H1 (cell line): ENCODE data around the gene LRRC18.

ENCODE experiments used
- CREB1 ChIP-seq: IDR thresholded peaks from 2 replicates; pipeline ENCODE4 v1.6.1; 2012; ENCODE audit warnings: inconsistent platforms
- CTCF ChIP-seq, 3 experiments: IDR thresholded peaks; 1 replicate in 2 of 3; 2 replicates in 1 of 3; pipeline versions ENCODE4 v1.5.1 to v1.6.1; 2011; ENCODE audit warnings: low read length in 3 of 3, mild to moderate bottlenecking in 3 of 3, inconsistent platforms in 2 of 3, low read depth in 1 of 3, moderate library complexity in 1 of 3; ENCODE audit not compliant: insufficient read depth in 1 of 3; ENCODE audit errors: control extremely low read depth in 1 of 3
- HDAC6 ChIP-seq: IDR thresholded peaks from one replicate; pipeline ENCODE4 v1.7.1; 2012; ENCODE audit warnings: low read depth, mild to moderate bottlenecking, inconsistent platforms, low read length, moderate library complexity
- KDM5A ChIP-seq: fragments of 200-600 bp; IDR thresholded peaks from 2 replicates; pipeline ENCODE4 v1.7.1; 2012; ENCODE audit warnings: mild to moderate bottlenecking, low read length, inconsistent platforms, mixed read lengths
- MAFK ChIP-seq: IDR thresholded peaks from 2 replicates; pipeline ENCODE4 v1.6.1; 2012; ENCODE audit warnings: low read depth, mild to moderate bottlenecking, improper control_type of control experiment, low read length
- NRF1 ChIP-seq: IDR thresholded peaks from 2 replicates; pipeline ENCODE4 v1.6.1; 2011; ENCODE audit warnings: mild to moderate bottlenecking, low read depth, low read length, improper control_type of control experiment
- POLR2A ChIP-seq, 2 experiments: IDR thresholded peaks; 1 replicate in 1 of 2; 2 replicates in 1 of 2; pipeline ENCODE4 v1.6.1; 2011; ENCODE audit warnings: low read depth in 2 of 2, low read length in 2 of 2, mild to moderate bottlenecking in 2 of 2; ENCODE audit errors: control extremely low read depth in 1 of 2
- POLR2AphosphoS5 ChIP-seq: IDR thresholded peaks from 2 replicates; pipeline ENCODE4 v1.6.1; 2011; ENCODE audit warnings: low read depth, low read length
- TCF12 ChIP-seq: IDR thresholded peaks from 2 replicates; pipeline ENCODE4 v1.6.1; 2011; ENCODE audit warnings: low read depth, mild to moderate bottlenecking, low read length
- YY1 ChIP-seq: IDR thresholded peaks from 2 replicates; pipeline ENCODE4 v1.6.1; 2011; ENCODE audit warnings: low read depth, mild to moderate bottlenecking, low read length

DNA sequence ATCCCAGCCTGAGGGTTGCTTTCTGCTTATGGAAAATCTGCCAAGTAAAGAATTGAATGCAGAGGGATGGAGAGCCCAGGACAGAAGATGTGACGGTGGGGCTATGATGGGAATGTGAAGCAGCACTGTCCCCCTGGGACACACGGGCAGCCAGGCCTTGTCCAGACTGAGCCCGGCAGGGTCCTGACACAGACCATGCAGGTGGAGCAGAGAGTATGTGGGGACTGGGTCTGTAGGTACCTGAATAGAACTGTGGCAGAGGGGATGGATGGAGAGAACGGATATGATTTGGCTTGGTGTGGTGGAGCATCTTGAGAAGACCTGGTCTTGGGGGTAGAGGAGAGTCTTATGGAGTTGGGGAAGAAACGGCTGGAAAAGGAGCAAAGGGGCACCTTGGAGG lies 732 bp upstream of the LRRC18 start:
- TF ChIP-seq POLR2A (IDR thresholded peaks at IDR 0.05; ENCODE audit: control extremely low read depth in 1 of 2, low read depth in 2 of 2, low read length in 2 of 2) (no peak), HDAC6 (no peak), CTCF (IDR thresholded peaks at IDR 0.05; ENCODE audit: control extremely low read depth in 1 of 3, insufficient read depth in 1 of 3, low read depth in 1 of 3, low read length in 3 of 3) (no peak), TCF12 (no peak), POLR2AphosphoS5 (no peak), KDM5A (no peak), NRF1 (no peak), MAFK (no peak), YY1 (no peak), CREB1 (no peak)
